K562 (cell line): ENCODE measurements around the gene CNKSR3. TPM values are rescaled to one million over a fixed set of nuclear protein-coding genes. Genes with fewer than 3 reads are reported as not detected.

Experiments
- ATAC-seq: fragments of 200-7000 bp; cut with Tn5 transposase; 3 replicates; pipeline ENCODE4 v1.9.1; 2020; ENCODE audit warnings: moderate library complexity
- BruUV-seq: library from RNA; stranded (reverse); fragments of 400-500 nt; replicated peaks from 2 replicates; lab custom pipeline; 2021; lab: Mats Ljungman, UMichigan
- CTCF ChIA-PET: fragments of 300-600 bp; formaldehyde crosslinking; extraction: SDS; loops from one replicate; lab custom pipeline; 2021; ENCODE audit warnings: low intra/inter-chr PET ratio; lab: Yijun Ruan, JAX
- POLR2A ChIA-PET: fragments of 300-600, 350-650 bp; sonication (Branson Sonifier 250); formaldehyde crosslinking; extraction: SDS; loops from one replicate; lab custom pipeline; 2021; ENCODE audit warnings: antibody characterized with exemption, inconsistent platforms; lab: Yijun Ruan, JAX
- DNase-seq, 4 experiments: peaks; one replicate each; pipeline versions ENCODE4 v3.0.0 to v3.0.0-alpha.2; 2011 to 2018; ENCODE audit warnings: low spot score in 3 of 4, mixed read lengths in 3 of 4; ENCODE audit errors: extremely low read depth in 1 of 4
- FAIRE-seq: peaks from 2 replicates; lab custom pipeline; 2011; peaks lifted over from hg19 to GRCh38; lab: Jason Lieb, UNC
- H2AFZ ChIP-seq: 2 replicates; pipeline ENCODE4 v1.6.0; 2011; ENCODE audit warnings: low read depth, low read length, control low read depth, inconsistent platforms
- H3K27ac ChIP-seq: fragments of 200-600 bp; 3 replicates; pipeline ENCODE4 v1.8.0; 2011; ENCODE audit warnings: low read depth, mild to moderate bottlenecking, control low read depth, inconsistent platforms, low read length, moderate library complexity, mixed read lengths; ENCODE audit errors: extremely low read depth
- H3K27me3 ChIP-seq, 2 experiments: fragments of 300-600 bp in 1 of 2; 2 replicates in 1 of 2; 3 replicates in 1 of 2; pipeline versions ENCODE4 v1.6.0 to v1.8.0; 2011; ENCODE audit warnings: inconsistent platforms in 2 of 2, low read length in 2 of 2, mild to moderate bottlenecking in 1 of 2, mixed read lengths in 1 of 2, moderate library complexity in 1 of 2; ENCODE audit not compliant: control insufficient read depth in 2 of 2, insufficient read depth in 2 of 2
- H3K36me3 ChIP-seq: fragments of 300-600 bp; 3 replicates; pipeline ENCODE4 v1.8.0; 2011; ENCODE audit warnings: mild to moderate bottlenecking, low read length, inconsistent platforms; ENCODE audit not compliant: control insufficient read depth, insufficient read depth
- H3K4me1 ChIP-seq, 2 experiments: fragments of 200-600 bp in 1 of 2; replicated peaks in 1 of 2; 2 replicates in 1 of 2; 3 replicates in 1 of 2; pipeline versions ENCODE4 v1.5.1 to v1.8.0; 2011; ENCODE audit warnings: inconsistent platforms in 2 of 2, low read length in 2 of 2, mild to moderate bottlenecking in 1 of 2, mixed read lengths in 1 of 2, moderate library complexity in 1 of 2; ENCODE audit not compliant: control insufficient read depth in 2 of 2, insufficient read depth in 2 of 2
- H3K4me2 ChIP-seq: 2 replicates; pipeline ENCODE4 v1.6.1; 2011; ENCODE audit warnings: low read length, control low read depth, inconsistent platforms, mixed read lengths; ENCODE audit not compliant: insufficient read depth
- H3K4me3 ChIP-seq: fragments of 200-600 bp; sonication (generic), shearing (Covaris generic); 2 replicates; pipeline ENCODE4 v1.5.1; 2016; ENCODE audit warnings: control low read depth, inconsistent platforms
- H3K79me2 ChIP-seq: fragments of 200-600 bp; 3 replicates; pipeline ENCODE4 v1.8.0; 2011; ENCODE audit warnings: low read length, inconsistent platforms; ENCODE audit not compliant: control insufficient read depth, insufficient read depth
- H3K9ac ChIP-seq, 2 experiments: 2 replicates each; pipeline versions ENCODE4 v1.6.0 to v1.6.1; 2011; ENCODE audit warnings: low read depth in 2 of 2, low read length in 2 of 2, control low read depth in 1 of 2, inconsistent platforms in 1 of 2, mild to moderate bottlenecking in 1 of 2, mixed read lengths in 1 of 2; ENCODE audit not compliant: insufficient read depth in 1 of 2
- H3K9me1 ChIP-seq: one replicate; pipeline ENCODE4 v1.6.0; 2011; ENCODE audit warnings: inconsistent platforms, mild to moderate bottlenecking, low read length, moderate library complexity; ENCODE audit not compliant: control insufficient read depth, insufficient read depth
- H3K9me3 ChIP-seq: replicated peaks from 2 replicates; pipeline ENCODE4 v1.5.1; 2011; ENCODE audit warnings: low read depth, low read length, inconsistent platforms; ENCODE audit not compliant: control insufficient read depth, insufficient read depth
- H4K20me1 ChIP-seq: replicated peaks from 2 replicates; pipeline ENCODE4 v1.6.1; 2011; ENCODE audit warnings: low read length, inconsistent platforms, mixed read lengths; ENCODE audit not compliant: control insufficient read depth, insufficient read depth
- ATF7 ChIP-seq: fragments of 450-650 bp; IDR thresholded peaks from 2 replicates; pipeline ENCODE4 v1.7.1; 2014; ENCODE audit warnings: mild to moderate bottlenecking, moderate library complexity
- DIDO1 ChIP-seq: fragments of 450-650 bp; IDR thresholded peaks from 2 replicates; pipeline ENCODE4 v1.6.1; 2016; ENCODE audit warnings: low read depth, missing biosample characterization, missing genetic modification characterization
- FOXM1 ChIP-seq, 2 experiments: fragments of 450-650 bp in 1 of 2; sonication (generic) in 1 of 2; formaldehyde crosslinking in 1 of 2; IDR thresholded peaks; 2 replicates each; pipeline versions ENCODE4 v1.6.1 to v1.9.0; 2017 to 2022; ENCODE audit warnings: low read depth in 2 of 2, mild to moderate bottlenecking in 2 of 2, missing genetic modification reagents in 1 of 2, moderate library complexity in 1 of 2
- LARP7 ChIP-seq: fragments of 450-650 bp; IDR thresholded peaks from 2 replicates; pipeline ENCODE4 v1.6.1; 2016
- MCM2 ChIP-seq: fragments of 450-650 bp; IDR thresholded peaks from 2 replicates; pipeline ENCODE4 v1.6.1; 2017; ENCODE audit warnings: low read depth, mild to moderate bottlenecking
- MCM5 ChIP-seq: fragments of 450-650 bp; IDR thresholded peaks from 2 replicates; pipeline ENCODE4 v1.6.1; 2016; ENCODE audit warnings: low read depth
- PKNOX1 ChIP-seq: fragments of 450-650 bp; IDR thresholded peaks from 2 replicates; pipeline ENCODE4 v1.6.1; 2016
- RFX1 ChIP-seq: fragments of 450-650 bp; IDR thresholded peaks from 2 replicates; pipeline ENCODE4 v1.6.1; 2016; ENCODE audit warnings: mild to moderate bottlenecking, moderate library complexity
- TFAM ChIP-seq: fragments of 250-450 bp; sonication (Bioruptor Pico); conservative IDR thresholded peaks from 2 replicates; pipeline ENCODE4 v1.5.0; 2021; ENCODE audit warnings: mild to moderate bottlenecking, moderate library complexity
- YBX1 ChIP-seq: fragments of 450-650 bp; IDR thresholded peaks from 2 replicates; pipeline ENCODE4 v1.7.1; 2016; ENCODE audit warnings: mild to moderate bottlenecking
- ZKSCAN1 ChIP-seq: fragments of 150-350 bp; IDR thresholded peaks from 2 replicates; pipeline ENCODE4 v1.6.1; 2016; ENCODE audit warnings: low read depth, low read length
- ZNF124 ChIP-seq: sonication (generic); formaldehyde crosslinking; IDR thresholded peaks from 2 replicates; pipeline ENCODE4 v1.8.1; 2022; ENCODE audit warnings: missing genetic modification reagents
- ZNF133 ChIP-seq: fragments of 250-450 bp; sonication (Bioruptor Pico); IDR thresholded peaks from 2 replicates; pipeline ENCODE4 v1.4.0; 2020; ENCODE audit warnings: mild to moderate bottlenecking
- ZNF232 ChIP-seq: sonication (generic); formaldehyde crosslinking; IDR thresholded peaks from 2 replicates; pipeline ENCODE4 v1.8.0; 2022; ENCODE audit warnings: mild to moderate bottlenecking, missing genetic modification reagents
- ZNF445 ChIP-seq: fragments of 250-450 bp; sonication (Bioruptor Pico); IDR thresholded peaks from 2 replicates; pipeline ENCODE4 v1.4.0; 2020; ENCODE audit warnings: low read depth, mild to moderate bottlenecking, moderate library complexity
- ZNF77 ChIP-seq: fragments of 250-450 bp; sonication (Bioruptor Pico); IDR thresholded peaks from 2 replicates; pipeline ENCODE4 v1.5.0; 2020
- WGBS: fragments of 100-300 bp; shearing (Covaris generic); methylation state at CpG from one replicate; pipeline ENCODE4 v1.1.6; 2016; ENCODE audit warnings: low coverage, mixed read lengths; ENCODE audit not compliant: insufficient coverage; ENCODE audit errors: missing lambda C conversion rate; 5-methylcytosine and 5-hydroxymethylcytosine counted together
- in situ Hi-C: fragments of 300-500 bp; cut with MboI; formaldehyde crosslinking; loops from 4 replicates; pipeline ENCODE4 v1.15.0; 2018; ENCODE audit warnings: inconsistent platforms, mixed read lengths
- intact Hi-C: fragments of 100-400 bp; cut with micrococcal nuclease; formaldehyde crosslinking; loops from 2 replicates; pipeline ENCODE4 v1.14.2; 2022
- polyA plus RNA-seq, 8 experiments: library from polyadenylated mRNA; depleted of rRNA in 4 of 8; stranded (reverse) in 5 of 8; unstranded in 3 of 8; fragments of >200 nt; fragmentation: Nextera tagmentation in 2 of 8; fragmentation: Illumina TruSeq in 1 of 8; extraction: Ambion mirVana in 2 of 8; extraction: Trizol in 1 of 8; gene quantifications; 2 replicates each; pipeline versions ENCODE4 v1.2.1 to v1.2.3, GENCODE V29; 2011 to 2014; ENCODE audit warnings: inconsistent platforms in 1 of 8, missing spikeins in 1 of 8
- total RNA-seq, 7 experiments: library from RNA; depleted of rRNA in 6 of 7; stranded (reverse); fragments of >200 nt in 6 of 7; fragmentation: Illumina TruSeq in 2 of 7; extraction: Trizol in 2 of 7; gene quantifications; 2 replicates each; pipeline versions ENCODE4 v1.2.1 to v1.2.3, GENCODE V29; 2011 to 2021; ENCODE audit warnings: low replicate concordance in 1 of 7
- TF ChIP-seq, protein P1 (sequence below), 2 experiments: fragments of 450-650 bp in 1 of 2; sonication (generic) in 1 of 2; formaldehyde crosslinking; conservative IDR thresholded peaks; 2 replicates each; pipeline versions ENCODE4 v1.4.0 to v1.8.1; 2020 to 2022; ENCODE audit warnings: mild to moderate bottlenecking in 1 of 2, missing genetic modification reagents in 1 of 2
- TF ChIP-seq, protein P2 (sequence below): sonication (generic); formaldehyde crosslinking; IDR thresholded peaks from 2 replicates; pipeline ENCODE4 v1.8.1; 2023; ENCODE audit warnings: mild to moderate bottlenecking, missing genetic modification reagents, moderate library complexity
- TF ChIP-seq, protein P3 (sequence below): sonication (generic); formaldehyde crosslinking; IDR thresholded peaks from 2 replicates; pipeline ENCODE4 v1.8.0; 2022; ENCODE audit warnings: mild to moderate bottlenecking, missing genetic modification reagents

The CNKSR3 gene
- total and polyA plus RNA-seq, 9 of the 15 experiments (the other 6 are each of a cell fraction or from before 2014, with no cell fraction given) = 4.5 to 29.6 (median 9.5) TPM

GRCh38 chr6:154468760-154469159 lies 41.7 kb downstream of the CNKSR3 start:
- FAIRE-seq (no peak), DNase-seq (no peak), ATAC-seq (no peak)
- Histone ChIP-seq H3K27ac (no peak overlapping the region), H3K9me1 (peaks cover 3% of the 10 kb centered on the region), H2AFZ (no peak overlapping the region), H3K9ac (no peak overlapping the region), H4K20me1 (no peaks in the 10 kb centered on the region), H3K4me2 (no peak overlapping the region), H3K79me2 (peaks cover 38% of the 10 kb centered on the region), H3K9me3 (peaks cover 6% of the 10 kb centered on the region), H3K36me3 (peaks cover 7% of the 10 kb centered on the region; the same call in 2 of the 3 replicates), H3K27me3 (no peaks in the 10 kb centered on the region), H3K4me3 (no peak overlapping the region), H3K4me1 (no peaks in the 10 kb centered on the region; a peak in 1 of 5 replicates)
- ChIA-PET POLR2A (no interaction called here), CTCF (no interaction called here)
- 80% methylated on average over 3 of the region's 3 CpGs for WGBS
- intact Hi-C loops (no loop called here), in situ Hi-C loops (no loop called here)
- BruUV-seq = no TSS peak
- TF ChIP-seq, protein P1, sequence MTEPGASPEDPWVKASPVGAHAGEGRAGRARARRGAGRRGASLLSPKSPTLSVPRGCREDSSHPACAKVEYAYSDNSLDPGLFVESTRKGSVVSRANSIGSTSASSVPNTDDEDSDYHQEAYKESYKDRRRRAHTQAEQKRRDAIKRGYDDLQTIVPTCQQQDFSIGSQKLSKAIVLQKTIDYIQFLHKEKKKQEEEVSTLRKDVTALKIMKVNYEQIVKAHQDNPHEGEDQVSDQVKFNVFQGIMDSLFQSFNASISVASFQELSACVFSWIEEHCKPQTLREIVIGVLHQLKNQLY (CRISPR knock-in tag; conservative IDR thresholded peaks at IDR 0.05) = no peak
- TF ChIP-seq ZNF445 = no peak
- no peak for TF ChIP-seq LARP7
- no peak for TF ChIP-seq FOXM1 (IDR thresholded peaks at IDR 0.05; ENCODE audit: low read depth)
- TF ChIP-seq FOXM1 (CRISPR knock-in tag; IDR thresholded peaks at IDR 0.05; ENCODE audit: low read depth) = no peak
- no peak for TF ChIP-seq ZNF77 (CRISPR knock-in tag)
- TF ChIP-seq TFAM (CRISPR knock-in tag) = no peak
- TF ChIP-seq, protein P2, sequence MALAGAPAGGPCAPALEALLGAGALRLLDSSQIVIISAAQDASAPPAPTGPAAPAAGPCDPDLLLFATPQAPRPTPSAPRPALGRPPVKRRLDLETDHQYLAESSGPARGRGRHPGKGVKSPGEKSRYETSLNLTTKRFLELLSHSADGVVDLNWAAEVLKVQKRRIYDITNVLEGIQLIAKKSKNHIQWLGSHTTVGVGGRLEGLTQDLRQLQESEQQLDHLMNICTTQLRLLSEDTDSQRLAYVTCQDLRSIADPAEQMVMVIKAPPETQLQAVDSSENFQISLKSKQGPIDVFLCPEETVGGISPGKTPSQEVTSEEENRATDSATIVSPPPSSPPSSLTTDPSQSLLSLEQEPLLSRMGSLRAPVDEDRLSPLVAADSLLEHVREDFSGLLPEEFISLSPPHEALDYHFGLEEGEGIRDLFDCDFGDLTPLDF (CRISPR knock-in tag) = no peak
- TF ChIP-seq ATF7 = no peak
- TF ChIP-seq ZNF124 (CRISPR knock-in tag) = no peak
- no peak for TF ChIP-seq ZNF133 (CRISPR knock-in tag)
- no peak for TF ChIP-seq DIDO1 (tag)
- no peak for TF ChIP-seq MCM2
- TF ChIP-seq YBX1 = no peak
- no peak for TF ChIP-seq ZKSCAN1
- TF ChIP-seq, protein P3, sequence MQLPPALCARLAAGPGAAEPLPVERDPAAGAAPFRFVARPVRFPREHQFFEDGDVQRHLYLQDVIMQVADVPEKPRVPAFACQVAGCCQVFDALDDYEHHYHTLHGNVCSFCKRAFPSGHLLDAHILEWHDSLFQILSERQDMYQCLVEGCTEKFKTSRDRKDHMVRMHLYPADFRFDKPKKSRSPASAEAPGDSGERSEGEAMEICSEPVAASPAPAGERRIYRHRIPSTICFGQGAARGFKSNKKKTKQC = no peak
- TF ChIP-seq ZNF232 (CRISPR knock-in tag) = no peak
- TF ChIP-seq RFX1 = no peak
- no peak for TF ChIP-seq PKNOX1
- no peak for TF ChIP-seq MCM5
